NK-92 (cell line): ENCODE results near the gene HGS.
"Not testable (repeated sequence)": the region's sequence is repeated elsewhere in the genome, so short reads cannot be mapped to it uniquely, and the experiment has no call there.

Source experiments
- DNase-seq: peaks from one replicate; lab custom pipeline; 2025; ENCODE audit not compliant: unreplicated experiment; lab: John Stamatoyannopoulos, UW

The HGS gene

DNA sequence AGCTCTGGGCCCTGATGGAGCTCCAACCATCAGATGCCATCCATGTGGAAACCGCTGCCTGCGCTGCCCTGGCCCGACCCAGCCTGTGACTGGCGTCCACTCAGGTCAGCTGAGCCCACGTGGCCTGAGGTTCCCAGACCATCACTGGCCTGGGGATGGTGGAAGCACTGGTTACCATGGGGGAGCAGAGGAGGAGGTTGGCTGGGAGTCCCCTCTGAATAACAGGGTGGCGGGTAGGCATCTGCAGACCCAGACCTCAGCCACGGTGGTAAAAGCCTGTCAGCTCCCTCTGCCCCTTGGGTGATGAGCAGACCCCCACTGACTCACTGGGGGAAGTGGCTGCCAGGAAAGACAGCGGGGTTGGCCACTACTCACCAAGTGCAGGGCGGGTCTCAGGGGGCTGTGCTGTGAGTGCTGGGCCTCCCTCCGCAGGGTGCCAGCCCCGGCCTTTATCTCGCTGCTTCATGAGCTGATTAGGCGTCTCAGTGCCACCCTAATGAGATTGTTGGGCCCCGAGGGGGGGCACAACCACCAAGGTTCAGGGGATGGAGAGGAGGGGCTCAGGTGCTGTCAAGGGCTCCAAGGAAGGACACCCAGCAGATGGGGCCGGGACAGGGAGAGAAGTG lies 27.6 kb upstream of the HGS start, which contains the start of gene PDE6G:
TSS of gene PDE6G (minus strand) at position 425 of the 626 bp plus-strand sequence. CDS start 3,237 bp downstream, outside the sequence.
- DNase-seq = no peak

DNA sequence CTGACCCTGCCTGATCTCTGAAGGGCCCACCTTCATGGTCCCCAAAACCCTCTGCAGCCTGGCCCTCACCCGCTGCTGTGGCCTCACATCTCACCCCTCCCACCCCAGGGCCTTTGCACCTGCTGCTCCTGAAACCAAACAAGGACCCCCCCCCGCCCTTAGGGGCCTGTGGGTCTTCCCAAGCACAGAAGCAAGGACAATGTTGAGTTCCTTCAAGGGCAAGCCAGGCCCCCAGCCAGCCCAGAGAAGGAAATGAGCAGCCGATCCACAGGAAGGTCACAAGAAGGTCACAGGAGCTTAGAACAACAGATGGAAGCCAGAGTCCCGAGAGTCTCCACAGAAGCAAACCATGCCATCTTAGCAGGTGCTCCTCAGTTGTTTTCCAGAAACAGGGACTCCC lies 27.0 kb upstream of the HGS start:
- no peak for DNase-seq

DNA sequence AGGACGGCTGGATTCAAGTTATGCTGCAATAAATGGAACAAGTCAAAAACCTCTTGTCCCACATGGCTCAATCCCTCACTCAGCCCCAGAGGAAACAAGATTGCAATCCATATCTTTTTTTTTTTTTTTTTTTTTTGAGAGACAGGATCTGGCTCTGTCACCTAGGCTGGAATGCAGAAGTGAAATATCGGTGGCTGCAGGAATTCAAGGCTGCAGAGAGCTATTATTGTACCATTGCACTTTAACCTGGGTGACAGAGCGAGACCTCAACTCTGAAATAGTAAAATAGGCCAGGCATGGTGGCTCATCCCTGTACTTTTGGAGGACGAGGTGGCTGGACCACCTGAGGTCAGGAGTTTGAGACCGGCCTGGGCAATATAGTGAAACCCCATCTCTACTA lies 24.8 kb upstream of the HGS start:
- no peak for DNase-seq

DNA sequence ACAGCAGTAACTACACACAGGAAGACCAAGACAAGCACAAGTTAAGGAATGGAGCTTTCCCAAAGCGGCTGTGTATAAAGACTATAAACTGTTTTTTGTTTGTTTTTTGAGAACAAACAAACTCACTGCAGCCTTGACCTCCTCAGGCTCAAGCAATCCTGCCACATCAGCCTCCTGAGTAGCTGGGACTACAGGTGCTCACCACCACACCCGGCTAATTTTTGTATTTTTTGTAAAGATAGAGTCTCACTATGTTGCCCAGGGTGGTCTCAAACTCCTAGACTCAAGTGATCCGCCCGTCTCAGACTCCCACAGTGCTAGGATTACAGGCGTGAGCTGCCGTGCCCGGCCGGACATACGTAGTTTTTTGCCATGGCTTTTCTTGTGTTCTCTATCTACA lies 23.4 kb upstream of the HGS start:
- DNase-seq = no peak

DNA sequence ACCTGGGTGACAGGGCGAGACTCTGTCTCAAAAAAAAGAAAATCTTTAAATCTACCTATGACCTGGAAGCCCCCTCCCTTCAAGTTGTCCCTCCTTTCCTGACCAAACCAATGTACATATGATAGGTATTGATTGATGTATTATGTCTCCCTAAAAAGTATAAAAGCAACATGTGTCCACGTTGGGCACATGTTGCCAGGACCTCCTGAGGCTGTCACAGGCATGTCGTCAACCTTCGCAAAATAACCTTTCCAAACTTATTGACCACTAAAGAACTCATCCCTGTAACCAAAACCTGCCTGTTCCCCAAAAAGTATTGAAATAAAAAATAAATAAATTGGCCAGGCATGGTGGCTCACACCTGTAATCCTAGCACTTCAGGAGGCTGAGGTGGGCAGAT lies 21.8 kb upstream of the HGS start:
- no peak for DNase-seq

DNA sequence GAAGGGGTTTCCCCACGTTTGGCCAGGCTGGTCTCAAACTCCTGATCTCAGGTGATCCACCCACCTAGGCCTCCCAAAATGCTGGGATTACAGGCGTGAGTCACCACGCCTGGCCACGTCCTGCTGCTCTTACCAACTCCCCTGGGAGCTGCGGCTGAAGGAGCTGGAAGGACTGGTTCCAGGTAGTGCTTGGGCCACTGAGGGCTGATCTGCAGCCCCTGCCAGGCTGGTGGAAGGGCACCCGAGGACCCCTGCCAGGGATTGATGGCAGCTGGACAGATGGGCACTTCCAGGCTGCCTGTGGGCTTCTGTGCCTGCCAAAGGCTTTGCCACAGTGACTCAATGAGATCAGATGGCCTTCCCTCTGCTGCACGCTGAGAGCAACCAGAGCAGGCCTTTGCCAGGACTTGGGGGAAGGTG lies 19.8 kb upstream of the HGS start:
- no peak for DNase-seq

DNA sequence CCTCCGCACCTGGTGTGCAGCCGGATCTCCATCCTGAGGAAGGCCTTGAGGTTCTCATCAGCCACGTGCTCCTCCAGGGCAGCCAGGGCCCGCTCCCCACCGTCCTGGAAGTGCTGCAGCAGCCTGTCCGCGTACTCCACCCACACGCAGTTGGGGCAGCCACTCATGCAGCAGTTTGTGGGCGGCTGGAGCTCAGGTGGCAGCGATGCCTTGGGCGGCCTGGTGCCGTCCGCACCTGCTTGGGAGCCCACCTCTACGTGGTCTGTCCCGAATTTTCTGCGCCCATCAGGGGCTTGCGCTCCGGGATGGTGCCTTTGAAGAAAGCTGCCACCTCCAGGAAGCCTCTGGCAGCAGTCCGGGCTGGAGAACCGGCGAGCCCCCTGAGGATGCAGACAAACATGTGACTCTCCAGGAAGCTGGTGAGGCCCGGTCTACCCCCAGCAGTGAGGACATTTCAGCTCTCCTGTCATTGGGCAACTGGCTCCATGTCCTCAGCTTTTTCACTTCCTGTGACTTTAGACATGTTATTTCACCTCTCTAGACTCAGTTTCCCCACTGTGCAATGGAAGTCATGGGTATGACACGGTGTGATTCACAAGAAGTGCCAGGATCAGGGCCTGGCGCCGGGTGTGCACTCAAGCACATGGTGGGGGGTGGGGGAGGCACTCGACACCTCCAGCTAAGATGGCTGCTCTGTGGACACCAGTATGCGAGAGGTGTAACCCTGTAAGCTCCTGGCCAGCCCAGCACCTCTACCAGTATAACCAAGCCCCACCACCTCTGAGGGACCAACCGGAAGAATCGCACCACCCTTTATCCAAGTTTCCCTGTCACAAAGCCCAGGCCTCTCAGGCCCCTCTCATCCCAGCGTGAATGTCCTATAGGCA lies 18.4 kb upstream of the HGS start:
- no peak for DNase-seq

DNA sequence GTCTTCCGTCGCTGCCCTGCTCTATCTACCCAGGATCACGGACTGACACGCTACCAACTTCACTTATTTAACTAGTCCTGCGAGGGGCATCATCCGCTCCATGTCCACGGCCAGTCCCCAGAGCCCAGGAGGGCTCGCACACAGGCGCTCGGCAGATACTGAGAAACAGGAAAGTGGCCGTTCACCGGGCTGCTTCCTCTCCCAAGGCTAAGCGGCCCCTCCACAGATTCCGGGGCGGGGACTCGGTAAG lies 17.8 kb upstream of the HGS start:
- no peak for DNase-seq

DNA sequence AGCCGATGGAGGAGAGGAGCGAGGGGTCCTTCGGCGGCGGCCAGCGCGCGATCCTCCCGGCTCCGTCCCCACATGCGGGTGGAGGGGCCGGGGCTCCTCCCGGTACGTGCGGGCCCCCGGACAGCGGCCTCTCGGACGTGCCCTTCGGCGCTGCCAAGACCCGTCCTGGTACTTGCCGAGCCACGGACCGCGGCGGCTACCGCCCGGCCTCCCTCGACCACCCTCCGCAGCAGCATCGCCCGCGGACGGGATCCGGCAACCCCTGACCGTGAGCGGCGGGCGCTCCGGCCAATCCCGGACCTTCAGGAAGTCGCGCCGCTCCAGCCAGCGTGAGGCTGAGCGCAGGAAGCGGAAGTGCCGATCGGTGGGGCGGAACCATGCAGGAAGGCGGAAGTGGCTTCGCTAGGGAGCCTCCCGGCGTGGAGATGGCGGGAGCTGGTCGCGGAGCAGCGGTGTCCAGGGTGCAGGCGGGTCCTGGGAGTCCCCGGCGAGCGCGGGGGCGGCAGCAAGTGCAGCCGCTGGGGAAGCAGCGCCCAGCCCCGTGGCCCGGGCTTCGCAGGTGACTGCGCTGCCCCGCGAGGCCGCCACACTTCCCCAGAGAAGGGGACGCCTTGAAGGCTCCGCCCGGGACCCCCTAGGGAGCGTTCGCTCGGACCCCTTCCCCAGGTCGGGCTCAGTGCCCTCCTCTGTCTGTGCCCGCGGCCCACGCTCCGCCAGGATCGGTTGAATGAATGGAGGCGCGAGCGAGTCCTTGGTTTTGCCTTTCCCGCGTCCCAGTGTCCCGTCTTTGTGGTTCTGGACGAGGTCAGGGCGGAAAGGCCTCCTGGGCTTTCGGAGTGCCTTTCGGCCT lies 17.2 kb upstream of the HGS start, which contains the start of the genes CCDC137 and OXLD1:
TSS of gene CCDC137 (plus strand) at position 396 of the 850 bp plus-strand sequence. CDS start at position 426, 30 bp downstream.
TSS of gene OXLD1 (minus strand) at position 264 of the 850 bp plus-strand sequence. CDS start at position 236, 28 bp downstream.
- peak; percentile 66 for DNase-seq

DNA sequence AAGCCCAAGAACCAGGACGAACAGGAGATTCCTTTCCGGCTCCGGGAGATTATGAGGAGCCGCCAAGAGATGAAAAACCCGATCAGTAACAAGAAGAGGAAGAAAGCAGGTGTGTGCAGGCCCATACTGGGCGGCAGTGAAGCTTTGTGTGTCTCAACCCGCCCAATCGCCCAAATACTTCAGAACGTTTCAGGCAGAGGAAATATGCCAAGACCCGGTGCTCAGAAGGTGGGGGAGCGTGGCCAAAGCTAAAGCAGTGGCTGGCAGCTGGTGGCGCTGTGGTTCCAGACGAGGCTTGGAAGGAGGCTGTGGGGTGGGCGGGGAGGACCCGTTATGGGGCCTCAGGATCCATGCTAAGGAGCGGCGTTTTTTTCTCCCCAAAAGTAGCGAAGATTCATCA lies 16.1 kb upstream of the HGS start:
- DNase-seq = no peak

DNA sequence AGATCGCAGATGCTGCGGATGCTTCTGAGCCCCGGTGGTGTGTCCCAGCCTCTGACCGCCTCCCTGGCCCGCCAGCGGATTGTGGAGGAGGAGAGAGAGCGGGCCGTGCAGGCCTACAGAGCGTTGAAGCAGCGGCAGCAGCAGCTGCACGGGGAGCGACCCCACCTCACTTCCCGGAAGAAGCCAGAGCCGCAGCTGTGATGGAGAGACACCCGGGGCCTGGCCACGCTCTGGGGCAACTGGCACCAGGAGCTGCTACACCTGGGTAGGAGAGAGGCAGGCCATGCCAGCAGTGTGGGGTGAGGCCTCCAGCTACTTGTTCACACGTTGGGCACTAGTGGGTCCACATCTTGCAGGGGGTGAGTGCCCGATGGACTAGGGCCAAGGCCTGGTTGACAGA lies 11.3 kb upstream of the HGS start:
- no peak for DNase-seq

DNA sequence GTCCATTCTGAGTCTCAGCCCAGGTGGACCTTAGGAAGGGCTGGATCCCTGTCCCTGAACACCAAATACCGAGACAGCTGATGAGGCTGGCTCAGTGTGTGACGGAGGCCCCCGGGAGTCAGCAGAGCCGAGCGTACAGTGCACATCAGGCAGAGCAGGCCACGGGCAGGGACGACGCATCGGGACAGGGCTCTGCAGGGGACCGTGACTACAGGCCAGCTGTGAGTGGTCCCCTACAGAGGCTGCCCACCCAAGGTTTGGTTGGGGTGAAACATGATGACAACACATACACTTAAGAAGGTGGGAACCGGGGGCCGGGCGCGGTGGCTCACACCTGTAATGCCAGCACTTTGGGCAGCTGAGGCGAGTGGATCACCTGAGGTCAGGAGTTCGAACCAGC lies 10.9 kb upstream of the HGS start:
- no peak for DNase-seq

DNA sequence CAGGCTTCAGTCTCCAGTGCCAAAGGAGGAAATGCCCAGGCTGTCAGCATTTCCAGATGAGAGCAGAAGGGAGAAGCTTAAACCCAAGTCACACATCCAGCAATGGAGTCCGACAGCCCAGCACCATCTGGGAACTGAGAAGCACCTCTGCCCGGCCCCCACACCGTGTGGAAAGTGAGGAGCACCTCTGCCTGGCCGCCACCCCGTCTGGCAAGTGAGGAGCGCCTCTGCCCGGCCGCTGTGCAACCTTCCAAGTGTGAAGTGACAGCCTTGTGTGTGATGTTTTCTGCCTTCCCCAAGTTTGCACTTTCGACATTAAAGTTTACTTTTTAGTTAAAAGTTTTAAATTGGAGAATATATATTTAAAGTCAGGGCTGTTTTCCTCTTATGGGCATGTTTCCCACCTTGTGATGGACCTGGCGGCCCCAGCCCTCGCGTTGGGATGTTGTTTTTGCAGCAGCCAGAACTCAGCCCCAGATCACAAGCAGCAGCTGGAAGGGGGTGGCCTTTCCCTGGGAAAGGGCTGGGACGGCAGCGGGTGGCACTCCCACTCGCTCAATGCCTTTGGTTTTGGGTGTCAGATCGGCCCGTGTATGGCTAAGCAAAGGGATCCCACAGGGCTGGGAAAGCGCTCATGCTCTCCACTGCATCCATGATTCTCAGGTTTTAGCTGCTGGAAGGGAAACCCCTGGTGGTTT lies 10.1 kb upstream of the HGS start:
- no peak for DNase-seq

DNA sequence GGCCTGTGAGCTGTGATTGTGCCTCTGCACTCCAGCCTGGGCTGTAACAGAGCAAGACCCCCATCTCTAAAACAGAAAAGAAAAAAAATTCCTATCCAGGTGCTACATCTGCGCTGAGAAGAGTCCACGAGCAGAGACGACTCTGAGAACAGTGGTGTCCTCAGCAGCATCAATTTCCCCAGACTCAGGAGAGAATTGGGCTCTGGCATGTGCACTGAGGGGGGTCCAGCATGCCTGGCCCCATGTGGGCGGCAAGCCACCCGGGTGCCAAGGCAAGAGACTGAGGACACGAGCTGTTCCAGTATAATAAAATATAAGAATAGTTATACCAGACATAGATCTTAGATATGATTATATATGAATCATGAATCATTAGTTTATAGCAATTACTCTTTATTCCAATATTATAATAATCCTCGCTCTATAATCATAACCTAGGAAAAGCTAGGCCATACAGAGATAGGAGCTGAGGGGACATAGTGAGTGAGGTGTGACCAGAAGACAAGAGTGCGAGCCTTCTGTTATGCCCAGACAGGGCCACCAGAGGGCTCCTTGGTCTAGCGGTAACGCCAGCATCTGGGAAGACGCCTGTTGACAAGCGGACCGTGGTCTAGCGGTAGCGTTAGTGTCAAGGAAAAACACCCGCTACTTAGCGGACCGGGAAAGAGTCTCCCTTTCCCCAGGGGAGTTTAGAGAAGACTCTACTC lies 8.1 kb upstream of the HGS start:
- DNase-seq = not testable (repeated sequence)

DNA sequence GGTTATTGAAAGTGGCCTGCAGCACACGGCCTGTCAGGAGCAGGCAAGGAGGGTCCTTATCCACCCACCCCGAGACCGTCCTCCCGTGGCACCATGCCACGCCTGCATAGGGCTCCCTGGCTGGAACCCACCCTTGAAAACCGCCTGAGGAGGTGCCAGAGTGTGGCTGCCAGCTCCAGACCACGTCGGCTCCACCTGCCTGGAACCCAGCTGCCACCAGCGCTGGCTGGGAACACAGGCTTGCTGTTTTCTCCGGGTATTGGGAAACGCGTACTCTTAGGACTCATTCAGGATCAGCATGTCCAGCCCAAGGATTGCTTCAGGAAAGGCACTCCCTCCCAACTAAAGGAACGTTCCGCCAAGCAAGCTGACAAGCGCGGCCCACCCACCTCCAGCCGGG lies 6.9 kb upstream of the HGS start:
- no peak for DNase-seq

DNA sequence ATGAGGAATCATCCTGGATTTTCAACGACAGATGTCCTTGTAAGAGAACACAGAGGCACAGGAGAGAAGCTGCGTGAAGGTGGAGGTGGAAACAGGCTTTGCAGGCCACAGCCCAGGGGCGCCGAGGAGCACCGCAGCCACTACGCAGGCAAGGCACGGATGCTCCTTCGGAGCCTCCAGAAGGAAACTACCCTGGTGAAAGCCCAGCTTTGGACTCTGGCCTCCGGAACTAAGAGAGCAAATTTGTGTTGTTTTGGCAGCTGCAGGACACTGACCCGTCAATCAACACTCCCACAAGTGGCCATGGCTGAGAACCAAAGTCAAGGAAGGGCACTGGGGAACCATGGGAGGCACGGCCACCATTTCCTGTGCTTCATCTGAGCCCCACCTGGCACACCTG lies 3.7 kb upstream of the HGS start:
- DNase-seq = no peak

DNA sequence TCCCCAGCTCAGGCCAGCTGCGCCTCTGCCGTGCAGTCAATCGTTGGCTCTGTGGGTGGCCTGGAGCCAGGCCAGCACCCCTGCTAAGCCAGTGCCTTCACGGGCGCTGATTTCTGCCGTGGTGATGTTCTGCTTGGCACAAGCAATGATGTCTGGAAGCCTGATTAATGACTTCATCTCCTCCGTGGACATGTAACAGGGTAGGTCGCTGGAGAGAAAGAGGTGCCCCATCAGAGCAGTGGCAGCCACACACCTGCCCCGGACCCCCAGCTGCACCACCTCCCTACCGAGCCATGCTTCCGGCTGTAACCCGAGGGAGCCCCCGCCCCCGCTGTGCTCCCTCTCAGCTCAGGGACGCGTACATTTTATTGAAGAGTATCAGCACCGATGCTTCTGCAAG lies 2.1 kb upstream of the HGS start:
- DNase-seq = no peak

DNA sequence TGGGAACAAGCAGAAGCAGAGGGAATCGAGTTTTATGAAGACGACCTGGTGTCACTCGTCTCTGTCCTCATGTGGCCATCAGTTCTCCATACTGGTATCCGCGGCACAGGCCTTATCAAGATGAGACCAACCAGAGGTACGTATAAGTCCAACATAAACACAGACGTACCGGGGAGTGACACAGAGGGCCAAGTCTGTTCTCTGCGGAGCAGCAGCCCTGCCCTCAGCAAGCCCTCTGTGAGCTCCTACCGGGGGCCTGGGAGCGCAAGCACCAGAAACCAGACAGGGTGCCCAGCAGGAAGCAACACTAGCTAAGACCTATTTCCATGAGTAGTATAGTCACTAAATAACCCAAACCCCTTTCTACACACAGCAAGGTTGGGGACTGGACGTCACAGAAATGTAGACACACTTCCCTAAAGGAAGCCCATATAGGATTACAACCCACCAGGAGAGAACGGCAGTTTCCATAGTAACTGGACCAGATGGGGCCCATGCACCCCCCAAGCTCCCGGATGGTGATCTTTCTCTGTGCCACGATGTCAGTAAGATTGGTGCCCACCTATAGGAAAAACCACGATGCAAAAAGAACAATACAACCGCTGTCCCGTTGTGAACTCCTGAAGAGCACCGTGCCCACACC lies 1.1 kb upstream of the HGS start:
- DNase-seq = no peak

DNA sequence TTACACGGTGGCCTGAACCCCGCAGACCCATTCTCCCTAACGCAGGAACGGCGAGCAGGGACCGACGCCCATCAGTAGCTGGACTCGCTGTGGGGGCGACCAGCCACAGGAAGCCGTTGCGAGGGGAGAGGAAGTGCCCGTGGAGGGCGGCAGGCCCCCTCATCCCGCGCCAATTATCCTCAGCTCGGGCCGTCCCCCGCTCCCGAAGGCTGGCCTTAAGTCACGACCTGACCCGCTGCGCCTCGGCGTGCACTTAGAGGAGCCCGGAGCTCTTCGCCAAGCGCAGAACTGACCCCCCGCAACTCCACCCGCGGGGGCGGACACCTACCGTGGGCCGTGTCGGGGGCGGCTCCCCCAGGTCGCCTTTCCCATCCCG lies 615 bp upstream of the HGS start:
- DNase-seq = no peak

DNA sequence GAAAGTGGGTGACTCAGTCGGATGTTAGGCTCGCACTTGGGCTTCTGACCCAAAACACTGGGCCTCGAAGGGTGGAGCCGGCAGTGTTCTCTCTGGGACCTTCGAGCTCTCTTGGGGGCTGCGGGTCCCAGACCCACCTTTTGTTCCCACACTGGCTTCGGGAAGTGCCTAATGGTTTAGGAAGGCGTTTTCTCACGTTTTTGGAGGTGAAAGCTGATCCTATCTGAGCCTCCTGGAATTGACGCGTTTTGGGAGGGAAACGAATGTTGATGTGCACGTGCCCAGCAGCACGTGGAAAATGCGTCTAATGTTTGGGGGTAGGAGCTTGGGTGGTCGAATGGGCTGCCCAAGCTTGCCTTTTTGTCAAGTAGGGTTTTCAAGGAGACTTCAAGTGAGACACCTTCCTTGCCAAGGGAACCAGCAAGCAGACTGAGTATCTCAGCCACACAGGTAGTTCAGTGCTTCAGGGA lies 666 bp downstream of the HGS start:
- DNase-seq = no peak
